SU-DHL-6 (cell line): ENCODE results near the gene SOCS3.

Source experiments
- H2AFZ ChIP-seq: fragments of 200-600 bp; sonication (generic); 2 replicates; pipeline ENCODE4 v1.6.1; 2014; ENCODE audit warnings: low read depth, mild to moderate bottlenecking, moderate library complexity, mixed read lengths, antibody characterized with exemption, low read length; ENCODE audit not compliant: severe bottlenecking
- H3F3A ChIP-seq: fragments of 200-600 bp; shearing (Covaris generic); 2 replicates; pipeline ENCODE4 v1.6.0; 2016; ENCODE audit warnings: antibody characterized with exemption, mild to moderate bottlenecking; ENCODE audit not compliant: insufficient read depth
- H3K27ac ChIP-seq: fragments of 200-600 bp; sonication (generic); 2 replicates; pipeline ENCODE4 v1.5.1; 2016; ENCODE audit warnings: low read depth, mild to moderate bottlenecking, low read length, moderate library complexity, mixed read lengths
- H3K27me3 ChIP-seq: fragments of 200-600 bp; sonication (generic), shearing (Covaris generic); 2 replicates; pipeline ENCODE4 v1.6.0; 2014; ENCODE audit warnings: mild to moderate bottlenecking, low read length
- H3K36me3 ChIP-seq: fragments of 200-600 bp; sonication (generic); 2 replicates; pipeline ENCODE4 v1.6.1; 2014; ENCODE audit warnings: mild to moderate bottlenecking, low read length, mixed read lengths
- H3K4me2 ChIP-seq: fragments of 300-600, 200-600 bp; shearing (Covaris generic), sonication (generic); 2 replicates; pipeline ENCODE4 v1.6.0; 2014; ENCODE audit warnings: low read length, low read depth, mild to moderate bottlenecking; ENCODE audit not compliant: poor library complexity, severe bottlenecking
- H3K4me3 ChIP-seq: fragments of 200-600 bp; sonication (generic); 2 replicates; pipeline ENCODE4 v1.5.1; 2014; ENCODE audit warnings: antibody characterized with exemption, low read length, mild to moderate bottlenecking, mixed read lengths; ENCODE audit not compliant: insufficient read depth, poor library complexity, severe bottlenecking
- H3K79me2 ChIP-seq: fragments of 200-600 bp; sonication (generic); 2 replicates; pipeline ENCODE4 v1.6.1; 2014; ENCODE audit warnings: mild to moderate bottlenecking, low read length, moderate library complexity; ENCODE audit not compliant: insufficient read depth
- H3K9ac ChIP-seq: fragments of 200-600 bp; sonication (generic); 2 replicates; pipeline ENCODE4 v1.7.0; 2014; ENCODE audit warnings: mild to moderate bottlenecking, low read length
- H3K9me2 ChIP-seq: fragments of 200-600 bp; sonication (generic); replicated peaks from 2 replicates; pipeline ENCODE4 v1.6.1; 2014; ENCODE audit warnings: low read length; ENCODE audit not compliant: insufficient read depth
- H3K9me3 ChIP-seq: fragments of 200-600 bp; sonication (generic); 2 replicates; pipeline ENCODE4 v1.6.1; 2014; ENCODE audit warnings: low read length, mixed read lengths; ENCODE audit not compliant: insufficient read depth
- H4K20me1 ChIP-seq: fragments of 200-600 bp; sonication (generic); 2 replicates; pipeline ENCODE4 v1.6.1; 2014; ENCODE audit warnings: low read depth, mild to moderate bottlenecking, antibody characterized with exemption, low read length, moderate library complexity, mixed read lengths
- CTCF ChIP-seq: fragments of 200-600 bp; sonication (generic); IDR thresholded peaks from one replicate; pipeline ENCODE4 v1.5.1; 2017; ENCODE audit warnings: antibody characterized with exemption, mild to moderate bottlenecking, low read length, moderate library complexity; ENCODE audit not compliant: insufficient read depth, poor library complexity, severe bottlenecking
- EZH2phosphoT487 ChIP-seq: fragments of 200-600 bp; sonication (generic), shearing (Covaris generic); conservative IDR thresholded peaks from 2 replicates; pipeline ENCODE4 v1.6.1; 2018; ENCODE audit warnings: mild to moderate bottlenecking, antibody characterized with exemption, low read length, moderate library complexity, mixed read lengths

Gene SOCS3

GRCh38 chr17:78390241-78391050, 30.6 kb upstream of the SOCS3 start:
- H3K4me2 ChIP-seq: no peak overlapping the region
- no peak overlapping the region for H2AFZ ChIP-seq
- no peak overlapping the region for H3K4me3 ChIP-seq
- H3K9ac ChIP-seq: no peak overlapping the region
- no peaks in the 10 kb centered on the region for H3K27me3 ChIP-seq
- H4K20me1 ChIP-seq: no peaks in the 10 kb centered on the region
- H3K9me3 ChIP-seq: no peaks in the 10 kb centered on the region
- no peaks in the 10 kb centered on the region for H3K36me3 ChIP-seq
- H3K9me2 ChIP-seq: no peaks in the 10 kb centered on the region
- no peak for TF ChIP-seq EZH2phosphoT487
- TF ChIP-seq CTCF: no peak
- no peak overlapping the region for H3K27ac ChIP-seq
- peaks cover 11% of the 10 kb centered on the region for H3F3A ChIP-seq
- peaks cover 67% of the 10 kb centered on the region for H3K79me2 ChIP-seq

- TF ChIP-seq CTCF: no peak
- TF ChIP-seq EZH2phosphoT487: no peak
- Histone ChIP-seq H3K4me2 (peak overlapping the region; percentile 45), H3K79me2 (peaks cover 86% of the 10 kb centered on the region), H4K20me1 (no peaks in the 10 kb centered on the region), H3K9me2 (no peaks in the 10 kb centered on the region), H2AFZ (no peak overlapping the region), H3K9ac (peak overlapping the region; percentile 4; the same call in 1 of the 2 replicates), H3F3A (peaks cover 11% of the 10 kb centered on the region), H3K27ac (peak overlapping the region; percentile 68), H3K4me3 (no peak overlapping the region), H3K27me3 (no peaks in the 10 kb centered on the region), H3K36me3 (no peaks in the 10 kb centered on the region), H3K9me3 (no peaks in the 10 kb centered on the region)
These were observed 28.4 kb upstream of the SOCS3 start for GRCh38 chr17:78387977-78388941.

GRCh38 chr17:78384479-78385175, 24.8 kb upstream of the SOCS3 start:
- Histone ChIP-seq H3K9me2 (no peaks in the 10 kb centered on the region), H2AFZ (no peak overlapping the region), H3K9ac (no peak overlapping the region), H3K4me3 (no peak overlapping the region), H3F3A (peaks cover 11% of the 10 kb centered on the region), H4K20me1 (no peaks in the 10 kb centered on the region), H3K27ac (no peak overlapping the region), H3K27me3 (no peaks in the 10 kb centered on the region), H3K79me2 (peaks cover 92% of the 10 kb centered on the region), H3K4me2 (no peak overlapping the region), H3K9me3 (no peaks in the 10 kb centered on the region), H3K36me3 (no peaks in the 10 kb centered on the region)
- no peak for TF ChIP-seq CTCF
- no peak for TF ChIP-seq EZH2phosphoT487
